GM23338 (cell line): Measurements from ENCODE around the gene WBP4.
"Not testable (repeated sequence)": the region's sequence is repeated elsewhere in the genome, so short reads cannot be mapped to it uniquely, and the experiment has no call there.

Source experiments
- CREB1 ChIP-seq: fragments of 250-450 bp; sonication (Bioruptor Pico); IDR thresholded peaks from 2 replicates; pipeline ENCODE4 v1.5.0; 2020; ENCODE audit warnings: low read depth, mild to moderate bottlenecking, moderate library complexity
- CTCF ChIP-seq, 2 experiments: fragments of 200-600 bp in 1 of 2; sonication (generic) in 1 of 2; conservative IDR thresholded peaks; 2 replicates each; pipeline versions ENCODE4 v1.5.1 to v1.6.1; 2016 to 2017; ENCODE audit warnings: antibody characterized with exemption in 2 of 2, low read depth in 2 of 2, mild to moderate bottlenecking in 2 of 2, moderate library complexity in 1 of 2
- EZH2 ChIP-seq: fragments of 200-600 bp; sonication (generic); IDR thresholded peaks from one replicate; pipeline ENCODE4 v1.8.0; 2017; ENCODE audit warnings: antibody characterized with exemption, mild to moderate bottlenecking, low read depth; ENCODE audit not compliant: unreplicated experiment
- EZH2phosphoT487 ChIP-seq: fragments of 200-600 bp; sonication (generic); IDR thresholded peaks from one replicate; pipeline ENCODE4 v1.8.1; 2018; ENCODE audit warnings: antibody characterized with exemption; ENCODE audit not compliant: unreplicated experiment
- JUNB ChIP-seq: IDR thresholded peaks from one replicate; pipeline ENCODE4 v1.6.1; 2016; ENCODE audit warnings: antibody characterized with exemption; ENCODE audit not compliant: unreplicated experiment
- POLR2AphosphoS5 ChIP-seq: IDR thresholded peaks from 2 replicates; pipeline ENCODE4 v1.6.1; 2016; ENCODE audit warnings: antibody characterized with exemption, low read depth
- STAT1 ChIP-seq: IDR thresholded peaks from one replicate; pipeline ENCODE4 v1.6.1; 2016; ENCODE audit warnings: antibody characterized with exemption; ENCODE audit not compliant: unreplicated experiment
- ZNF114 ChIP-seq: fragments of 250-450 bp; sonication (Bioruptor Pico); IDR thresholded peaks from 2 replicates; pipeline ENCODE4 v1.5.0; 2020; ENCODE audit warnings: mild to moderate bottlenecking, moderate library complexity
- ZNF331 ChIP-seq: fragments of 250-450 bp; sonication (Bioruptor Pico); IDR thresholded peaks from 2 replicates; pipeline ENCODE4 v1.5.0; 2020; ENCODE audit warnings: low read depth, mild to moderate bottlenecking, moderate library complexity
- ZNF462 ChIP-seq: fragments of 250-450 bp; sonication (Bioruptor Pico); IDR thresholded peaks from 2 replicates; pipeline ENCODE4 v1.5.0; 2020; ENCODE audit warnings: mild to moderate bottlenecking, moderate library complexity
- TF ChIP-seq, protein P1 (sequence below): IDR thresholded peaks from 2 replicates; pipeline ENCODE4 v1.6.1; 2016; ENCODE audit warnings: antibody characterized with exemption
- TF ChIP-seq, protein P2 (sequence below): IDR thresholded peaks from one replicate; pipeline ENCODE4 v1.6.1; 2018; ENCODE audit warnings: antibody characterized with exemption; ENCODE audit not compliant: unreplicated experiment

DNA sequence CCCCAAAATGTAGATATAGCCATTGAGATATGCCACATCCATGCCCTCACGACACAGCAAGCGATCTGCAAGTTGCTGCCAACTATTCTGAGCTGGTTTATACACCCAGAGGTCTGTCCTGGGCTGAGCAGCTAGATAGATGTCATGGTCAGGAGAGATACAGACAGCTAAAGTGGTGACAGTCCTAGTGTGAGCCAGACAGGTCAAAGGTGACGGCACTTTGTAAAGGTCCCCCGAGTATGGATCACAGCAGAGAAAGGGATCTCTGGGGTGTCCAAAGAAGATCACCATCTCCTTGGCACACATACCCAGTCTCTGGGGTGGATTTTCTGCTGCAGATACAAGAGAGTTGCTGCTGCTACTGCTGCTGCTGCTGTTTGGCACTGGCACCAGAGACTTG is 69.9 kb downstream of the WBP4 start:
- not testable (repeated sequence) for TF ChIP-seq POLR2AphosphoS5; CTCF (conservative IDR thresholded peaks at IDR 0.05; ENCODE audit: low read depth in 2 of 2); EZH2; JUNB; EZH2phosphoT487; ZNF331 (CRISPR knock-in tag); CREB1 (CRISPR knock-in tag); STAT1; ZNF462 (CRISPR knock-in tag); ZNF114 (CRISPR knock-in tag)
- TF ChIP-seq, protein P1, sequence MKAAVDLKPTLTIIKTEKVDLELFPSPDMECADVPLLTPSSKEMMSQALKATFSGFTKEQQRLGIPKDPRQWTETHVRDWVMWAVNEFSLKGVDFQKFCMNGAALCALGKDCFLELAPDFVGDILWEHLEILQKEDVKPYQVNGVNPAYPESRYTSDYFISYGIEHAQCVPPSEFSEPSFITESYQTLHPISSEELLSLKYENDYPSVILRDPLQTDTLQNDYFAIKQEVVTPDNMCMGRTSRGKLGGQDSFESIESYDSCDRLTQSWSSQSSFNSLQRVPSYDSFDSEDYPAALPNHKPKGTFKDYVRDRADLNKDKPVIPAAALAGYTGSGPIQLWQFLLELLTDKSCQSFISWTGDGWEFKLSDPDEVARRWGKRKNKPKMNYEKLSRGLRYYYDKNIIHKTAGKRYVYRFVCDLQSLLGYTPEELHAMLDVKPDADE: not testable (repeated sequence)
- TF ChIP-seq, protein P2, sequence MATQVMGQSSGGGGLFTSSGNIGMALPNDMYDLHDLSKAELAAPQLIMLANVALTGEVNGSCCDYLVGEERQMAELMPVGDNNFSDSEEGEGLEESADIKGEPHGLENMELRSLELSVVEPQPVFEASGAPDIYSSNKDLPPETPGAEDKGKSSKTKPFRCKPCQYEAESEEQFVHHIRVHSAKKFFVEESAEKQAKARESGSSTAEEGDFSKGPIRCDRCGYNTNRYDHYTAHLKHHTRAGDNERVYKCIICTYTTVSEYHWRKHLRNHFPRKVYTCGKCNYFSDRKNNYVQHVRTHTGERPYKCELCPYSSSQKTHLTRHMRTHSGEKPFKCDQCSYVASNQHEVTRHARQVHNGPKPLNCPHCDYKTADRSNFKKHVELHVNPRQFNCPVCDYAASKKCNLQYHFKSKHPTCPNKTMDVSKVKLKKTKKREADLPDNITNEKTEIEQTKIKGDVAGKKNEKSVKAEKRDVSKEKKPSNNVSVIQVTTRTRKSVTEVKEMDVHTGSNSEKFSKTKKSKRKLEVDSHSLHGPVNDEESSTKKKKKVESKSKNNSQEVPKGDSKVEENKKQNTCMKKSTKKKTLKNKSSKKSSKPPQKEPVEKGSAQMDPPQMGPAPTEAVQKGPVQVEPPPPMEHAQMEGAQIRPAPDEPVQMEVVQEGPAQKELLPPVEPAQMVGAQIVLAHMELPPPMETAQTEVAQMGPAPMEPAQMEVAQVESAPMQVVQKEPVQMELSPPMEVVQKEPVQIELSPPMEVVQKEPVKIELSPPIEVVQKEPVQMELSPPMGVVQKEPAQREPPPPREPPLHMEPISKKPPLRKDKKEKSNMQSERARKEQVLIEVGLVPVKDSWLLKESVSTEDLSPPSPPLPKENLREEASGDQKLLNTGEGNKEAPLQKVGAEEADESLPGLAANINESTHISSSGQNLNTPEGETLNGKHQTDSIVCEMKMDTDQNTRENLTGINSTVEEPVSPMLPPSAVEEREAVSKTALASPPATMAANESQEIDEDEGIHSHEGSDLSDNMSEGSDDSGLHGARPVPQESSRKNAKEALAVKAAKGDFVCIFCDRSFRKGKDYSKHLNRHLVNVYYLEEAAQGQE: not testable (repeated sequence)
